HFFc6 (cell line): ENCODE results near the gene CCDC91. TPM values are rescaled to one million over a fixed set of nuclear protein-coding genes. Genes with fewer than 3 reads are reported as not detected.

Source experiments
- DNase-seq: peaks from one replicate; pipeline ENCODE4 v3.0.0-alpha.2; 2018
- H3K27ac Mint-ChIP-seq: 2 replicates; pipeline ENCODE4 v1.8.0; 2020; ENCODE audit warnings: mild to moderate bottlenecking, mixed read lengths
- H3K27me3 Mint-ChIP-seq: 2 replicates; pipeline ENCODE4 v1.8.0; 2021; ENCODE audit warnings: mild to moderate bottlenecking, moderate library complexity, mixed read lengths; ENCODE audit not compliant: insufficient read depth
- H3K36me3 Mint-ChIP-seq: 2 replicates; pipeline ENCODE4 v1.8.0; 2021; ENCODE audit warnings: low read depth, mixed read lengths
- H3K4me1 Mint-ChIP-seq: 2 replicates; pipeline ENCODE4 v1.8.0; 2020; ENCODE audit warnings: low read depth, mixed read lengths
- H3K4me3 Mint-ChIP-seq: 2 replicates; pipeline ENCODE4 v1.8.0; 2020; ENCODE audit warnings: mild to moderate bottlenecking, moderate library complexity, mixed read lengths
- H3K9me3 Mint-ChIP-seq: 2 replicates; pipeline ENCODE4 v1.8.0; 2020; ENCODE audit warnings: mild to moderate bottlenecking, mixed read lengths
- CTCF ChIP-seq: fragments of 200-600 bp; sonication (generic); IDR thresholded peaks from 2 replicates; pipeline ENCODE4 v1.5.0; 2021; ENCODE audit warnings: antibody characterized with exemption, mild to moderate bottlenecking
- total RNA-seq, 6 experiments: library from RNA; stranded (reverse); fragmentation: NEBNext Ultra II Directional; extraction: Animal tissue kit (Norgen Biotek cat#: 25700); gene quantifications; 2 replicates in 1 of 6; 3 replicates in 5 of 6; pipeline ENCODE4 v1.2.3, GENCODE V29; 2021

CCDC91 gene
- total RNA-seq, 6 experiments from 2014 or later: 14.7 to 17.3 (median 16.7) TPM

DNA sequence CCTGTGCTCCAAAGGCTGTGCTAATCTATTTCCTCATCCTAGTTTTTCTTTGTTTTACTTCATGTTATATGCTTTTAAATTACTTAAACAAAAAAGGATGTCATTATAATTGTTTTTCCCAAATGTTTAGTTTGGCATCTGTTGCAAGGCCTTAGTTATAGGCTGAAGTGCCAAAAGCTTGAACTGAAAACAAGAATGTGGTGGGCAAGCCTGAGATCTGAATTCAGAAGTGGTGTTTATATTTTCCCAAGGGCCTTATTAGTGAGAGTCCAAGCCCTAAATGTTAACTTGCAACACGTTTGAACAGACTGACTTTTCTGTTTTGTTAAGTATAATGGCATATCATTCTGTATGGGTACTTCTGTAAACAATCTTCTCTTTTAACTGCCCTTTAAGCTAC lies 326.8 kb downstream of the CCDC91 start:
- no peaks in the 10 kb centered on the region for H3K9me3 Mint-ChIP-seq
- H3K4me1 Mint-ChIP-seq: no peaks in the 10 kb centered on the region
- no peak overlapping the region for H3K4me3 Mint-ChIP-seq
- H3K27ac Mint-ChIP-seq: no peak overlapping the region
- H3K36me3 Mint-ChIP-seq: peaks cover under 1% of the 10 kb centered on the region; the same call in 1 of the 2 replicates
- H3K27me3 Mint-ChIP-seq: no peaks in the 10 kb centered on the region; the same call in 1 of the 2 replicates
- DNase-seq: no peak
- no peak for TF ChIP-seq CTCF

DNA sequence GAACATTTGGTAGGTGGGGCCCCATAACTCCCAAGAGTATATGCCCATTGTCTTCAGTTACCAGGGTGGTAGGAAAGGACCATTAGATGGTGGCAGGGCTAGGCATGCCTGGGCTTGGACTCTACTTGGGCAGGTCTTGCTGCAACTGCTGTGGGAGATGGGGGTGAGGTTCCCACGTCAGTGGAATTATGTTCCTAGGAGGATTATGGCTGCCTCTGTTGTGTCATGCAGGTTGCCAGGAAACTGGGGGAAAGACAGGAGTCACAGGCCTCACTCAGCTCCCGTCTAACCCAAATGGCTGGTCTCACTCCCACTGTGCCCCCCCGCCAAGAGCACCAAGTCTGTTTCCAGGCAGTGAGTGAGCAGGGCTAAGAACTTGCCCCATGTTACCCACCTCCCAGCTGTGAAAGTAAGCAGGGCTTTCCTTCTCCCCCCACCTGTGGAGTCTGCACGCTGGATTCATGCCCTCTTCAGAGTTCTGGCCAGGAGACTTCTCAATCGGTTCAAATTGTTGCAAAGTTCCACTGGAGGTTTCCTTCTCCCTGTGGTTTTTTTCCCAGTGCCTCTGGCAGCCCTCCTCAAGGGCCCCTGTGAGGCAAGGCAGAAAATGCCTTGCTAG lies 337.5 kb downstream of the CCDC91 start:
- no peaks in the 10 kb centered on the region; the same call in 1 of the 2 replicates for H3K27me3 Mint-ChIP-seq
- TF ChIP-seq CTCF: no peak
- peaks cover 8% of the 10 kb centered on the region for H3K36me3 Mint-ChIP-seq
- no peak overlapping the region for H3K4me3 Mint-ChIP-seq
- no peak overlapping the region for H3K27ac Mint-ChIP-seq
- H3K4me1 Mint-ChIP-seq: no peaks in the 10 kb centered on the region
- H3K9me3 Mint-ChIP-seq: peaks cover 16% of the 10 kb centered on the region
- DNase-seq: no peak

GRCh38 chr12:28535216-28535615 lies 345.0 kb downstream of the CCDC91 start:
- no peak for TF ChIP-seq CTCF
- Mint-ChIP-seq H3K9me3 (peaks cover 4% of the 10 kb centered on the region), H3K4me3 (peak overlapping the region; percentile 35), H3K27me3 (no peaks in the 10 kb centered on the region), H3K36me3 (peaks cover 5% of the 10 kb centered on the region), H3K27ac (peak overlapping the region; percentile 75), H3K4me1 (peaks cover 44% of the 10 kb centered on the region)
- DNase-seq: peak; percentile 56

- peak; percentile 66 for DNase-seq
- Mint-ChIP-seq H3K27me3 (no peaks in the 10 kb centered on the region), H3K9me3 (peaks cover 4% of the 10 kb centered on the region), H3K36me3 (peaks cover 5% of the 10 kb centered on the region), H3K4me1 (peaks cover 49% of the 10 kb centered on the region), H3K27ac (peak overlapping the region; percentile 75), H3K4me3 (peak overlapping the region; percentile 35)
- TF ChIP-seq CTCF: peak; percentile 40
These were observed 345.8 kb downstream of the CCDC91 start for GRCh38 chr12:28536088-28536487.

GRCh38 chr12:28537474-28537873 lies 347.2 kb downstream of the CCDC91 start:
- no peak for TF ChIP-seq CTCF
- Mint-ChIP-seq H3K4me1 (peaks cover 49% of the 10 kb centered on the region), H3K27ac (peak overlapping the region; percentile 44), H3K9me3 (peaks cover 4% of the 10 kb centered on the region), H3K27me3 (no peaks in the 10 kb centered on the region), H3K36me3 (peaks cover 5% of the 10 kb centered on the region), H3K4me3 (no peak overlapping the region; the same call in 1 of the 2 replicates)
- no peak for DNase-seq
